Peyer's patch (tissue), 4 donors: ENCODE measurements around the gene CLMN. TPM values are rescaled to one million over a fixed set of nuclear protein-coding genes. Genes with fewer than 3 reads are reported as not detected.

ENCODE experiments used
- DNase-seq, 3 donors: peaks; one replicate each; pipeline ENCODE4 v3.0.0-alpha.2; 2017 to 2019
- H3K27ac ChIP-seq, 4 donors: fragments of 200-600 bp; sonication (generic); one replicate each; pipeline ENCODE4 v1.5.1; 2016 to 2019
- H3K27me3 ChIP-seq, 2 donors: fragments of 200-600 bp; sonication (generic); one replicate each; pipeline ENCODE4 v1.5.1; 2019
- H3K36me3 ChIP-seq, 3 donors: fragments of 200-600 bp; sonication (generic); one replicate each; pipeline ENCODE4 v1.5.1; 2016 to 2019
- H3K4me1 ChIP-seq, 4 donors: fragments of 200-600 bp; sonication (generic); one replicate each; pipeline ENCODE4 v1.5.1; 2016 to 2019
- H3K4me3 ChIP-seq, 4 donors: fragments of 200-600 bp; sonication (generic); 1 replicate in 3 of 4; 2 replicates in 1 of 4; pipeline ENCODE4 v1.5.1; 2016 to 2019; ENCODE audit warnings: mild to moderate bottlenecking in 1 of 4
- H3K9me3 ChIP-seq, 4 donors: fragments of 200-600 bp; sonication (generic); one replicate each; pipeline ENCODE4 v1.5.1; 2016 to 2019; ENCODE audit warnings: mild to moderate bottlenecking in 1 of 4
- CTCF ChIP-seq, 6 experiments: fragments of 450-650 bp in 4 of 6; fragments of 200-600 bp in 2 of 6; sonication (generic) in 1 of 6; IDR thresholded peaks; one replicate each; pipeline ENCODE4 v1.5.1; 2017 to 2019; ENCODE audit warnings: antibody characterized with exemption in 6 of 6, mild to moderate bottlenecking in 3 of 6, moderate library complexity in 1 of 6
- POLR2A ChIP-seq, 2 donors: fragments of 450-650 bp; IDR thresholded peaks; one replicate each; pipeline ENCODE4 v1.5.1; 2017; ENCODE audit warnings: antibody characterized with exemption in 2 of 2, mild to moderate bottlenecking in 2 of 2, moderate library complexity in 2 of 2
- total RNA-seq, 4 donors: library from RNA; depleted of rRNA; stranded (reverse); fragments of >200 nt; gene quantifications; one replicate each; pipeline ENCODE4 v1.1.0, GENCODE V29; 2016

The CLMN gene
- total RNA-seq, 4 donors from 2014 or later = 18.7 to 38.8 (median 36.4) TPM

DNA sequence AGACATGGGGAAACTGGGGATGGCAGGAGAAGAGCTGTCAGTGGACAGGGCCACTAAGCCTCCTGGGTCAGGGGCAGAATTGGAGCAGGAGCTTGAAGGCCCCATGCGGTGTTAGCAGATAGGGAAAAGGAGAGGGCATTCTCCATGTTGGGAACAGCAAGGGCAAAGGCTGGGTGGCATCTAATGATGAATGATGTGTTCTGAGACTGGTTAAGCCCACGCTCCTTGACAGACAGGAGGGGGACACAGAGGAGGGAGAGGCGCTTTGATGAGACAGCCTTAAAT is 63.0 kb downstream of the CLMN start:
- peaks cover 4 to 19% (median 6%) of the 10 kb centered on the region in 4 donors for H3K4me1 ChIP-seq
- H3K9me3 ChIP-seq = no peaks in the 10 kb centered on the region
- H3K27me3 ChIP-seq = no peaks in the 10 kb centered on the region
- no peaks in the 10 kb centered on the region for H3K36me3 ChIP-seq
- H3K4me3 ChIP-seq = no peak overlapping the region
- DNase-seq = no peak
- peak overlapping the region in 1 of 4 donors; percentile 57 for H3K27ac ChIP-seq
- TF ChIP-seq POLR2A (IDR thresholded peaks at IDR 0.05) = no peak
- no peak for TF ChIP-seq CTCF (IDR thresholded peaks at IDR 0.05)

GRCh38 chr14:95256002-95256775 is 63.5 kb downstream of the CLMN start:
- Histone ChIP-seq H3K27me3 (no peaks in the 10 kb centered on the region), H3K4me3 (no peak overlapping the region), H3K4me1 (peaks cover 4 to 19% (median 6%) of the 10 kb centered on the region in 4 donors), H3K27ac (peak overlapping the region in 1 of 4 donors; percentile 57), H3K36me3 (no peaks in the 10 kb centered on the region), H3K9me3 (no peaks in the 10 kb centered on the region)
- no peak for DNase-seq
- TF ChIP-seq CTCF (IDR thresholded peaks at IDR 0.05) (no peak), POLR2A (IDR thresholded peaks at IDR 0.05) (no peak)

GRCh38 chr14:95255487-95255886 is 64.2 kb downstream of the CLMN start:
- Histone ChIP-seq H3K4me3 (no peak overlapping the region), H3K36me3 (no peaks in the 10 kb centered on the region), H3K27ac (peak overlapping the region in 1 of 4 donors; percentile 57), H3K27me3 (no peaks in the 10 kb centered on the region), H3K9me3 (no peaks in the 10 kb centered on the region), H3K4me1 (peaks cover 4 to 19% (median 6%) of the 10 kb centered on the region in 4 donors)
- peak; percentile 33 to 90 (median 86) for DNase-seq
- no peak for TF ChIP-seq POLR2A (IDR thresholded peaks at IDR 0.05)
- no peak for TF ChIP-seq CTCF (IDR thresholded peaks at IDR 0.05)

DNA sequence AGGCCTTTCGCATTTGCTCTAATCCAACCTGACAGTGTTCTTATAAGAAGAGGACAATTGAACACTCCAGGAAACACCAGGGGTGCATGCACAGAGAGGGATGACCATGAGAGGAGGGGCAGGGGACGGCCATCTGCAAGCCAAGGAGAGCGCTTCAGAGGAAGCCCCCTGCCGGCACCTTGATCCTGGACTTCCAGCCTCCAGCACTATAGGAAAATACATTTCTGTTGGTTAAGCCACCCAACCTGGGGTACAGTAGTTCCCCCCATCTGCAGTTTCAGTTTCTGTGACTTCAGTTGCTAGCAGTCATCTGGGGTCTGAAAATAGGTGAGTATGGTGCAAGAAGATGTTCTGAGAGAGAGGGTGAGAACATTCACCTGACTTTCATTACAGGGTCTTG is 64.7 kb downstream of the CLMN start:
- Histone ChIP-seq H3K27me3 (no peaks in the 10 kb centered on the region), H3K27ac (peak overlapping the region in 1 of 4 donors; percentile 57), H3K9me3 (no peaks in the 10 kb centered on the region), H3K4me3 (no peak overlapping the region), H3K36me3 (no peaks in the 10 kb centered on the region), H3K4me1 (peaks cover 4 to 23% (median 6%) of the 10 kb centered on the region in 4 donors)
- no peak for DNase-seq
- TF ChIP-seq POLR2A (IDR thresholded peaks at IDR 0.05) (no peak), CTCF (IDR thresholded peaks at IDR 0.05) (no peak)

- DNase-seq = no peak
- Histone ChIP-seq H3K4me1 (peaks cover 0 to 20% (median 6%) of the 10 kb centered on the region in 4 donors), H3K27me3 (no peaks in the 10 kb centered on the region), H3K9me3 (no peaks in the 10 kb centered on the region), H3K36me3 (no peaks in the 10 kb centered on the region), H3K27ac (no peak overlapping the region), H3K4me3 (no peak overlapping the region)
- TF ChIP-seq CTCF (IDR thresholded peaks at IDR 0.05) = no peak
- no peak for TF ChIP-seq POLR2A (IDR thresholded peaks at IDR 0.05)
Measured at GRCh38 chr14:95254288-95254687, 65.4 kb downstream of the CLMN start.
